IPS DF 6.9 (cell line): ENCODE results near the gene ENTPD3.

Source experiments
- DNase-seq: peaks from one replicate; pipeline ENCODE4 v3.0.0-alpha.2; 2013; ENCODE audit warnings: low read depth, low spot score
- H3K27ac ChIP-seq: one replicate; pipeline ENCODE4 v1.5.1; 2013; ENCODE audit warnings: low read length, control low read depth
- H3K27me3 ChIP-seq: 2 replicates; pipeline ENCODE4 v1.6.1; 2013; ENCODE audit warnings: mild to moderate bottlenecking, low read length; ENCODE audit not compliant: control insufficient read depth, insufficient read depth
- H3K36me3 ChIP-seq: 2 replicates; pipeline ENCODE4 v1.6.1; 2013; ENCODE audit warnings: low read length; ENCODE audit not compliant: control insufficient read depth, insufficient read depth
- H3K4me1 ChIP-seq: 2 replicates; pipeline ENCODE4 v1.6.1; 2013; ENCODE audit warnings: low read length; ENCODE audit not compliant: control insufficient read depth, insufficient read depth
- H3K4me3 ChIP-seq: 2 replicates; pipeline ENCODE4 v1.5.1; 2013; ENCODE audit warnings: mild to moderate bottlenecking, low read length
- H3K9me3 ChIP-seq: 2 replicates; pipeline ENCODE4 v1.6.1; 2013; ENCODE audit warnings: low read length, inconsistent platforms; ENCODE audit not compliant: control insufficient read depth, insufficient read depth
- WGBS: extraction: QIAGEN DNeasy Blood & Tissue Kit; methylation state at CpG from one replicate; pipeline ENCODE4 v1.1.7; 2013; ENCODE audit warnings: mixed read lengths, missing lambda C conversion rate; ENCODE audit not compliant: insufficient read length, insufficient coverage; 5-methylcytosine and 5-hydroxymethylcytosine counted together

Gene ENTPD3

DNA sequence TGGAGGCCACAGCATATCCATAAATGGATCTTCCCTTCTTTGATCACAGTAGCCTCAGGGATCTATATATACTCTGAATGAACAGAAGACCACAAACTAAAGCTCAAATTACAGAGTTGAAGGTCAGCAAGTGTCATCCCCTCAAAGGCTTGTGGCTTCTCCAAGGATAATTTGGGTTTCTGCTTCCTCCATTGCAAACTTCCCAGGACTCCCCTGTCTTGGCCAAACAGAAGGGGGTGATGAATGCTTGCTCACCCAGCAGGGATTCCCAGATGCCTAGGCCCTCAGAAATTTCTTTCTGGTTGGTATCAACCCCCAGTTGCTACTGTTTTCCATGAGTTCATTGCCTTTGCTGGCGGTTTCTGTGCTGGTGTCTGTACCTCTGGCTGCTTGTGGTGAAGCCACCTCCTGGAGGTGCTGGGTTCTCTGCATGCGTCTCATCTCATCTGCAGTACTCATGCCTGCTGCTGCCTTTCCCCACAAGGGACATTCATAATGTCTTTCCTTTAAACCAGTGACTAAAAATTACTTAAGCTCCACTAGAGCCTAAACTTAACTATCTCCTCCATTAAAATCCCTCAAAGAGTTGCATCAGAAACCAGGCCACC is 17.7 kb downstream of the ENTPD3 start:
- Histone ChIP-seq H3K9me3 (no peaks in the 10 kb centered on the region; the same call in 1 of the 2 replicates), H3K4me1 (no peaks in the 10 kb centered on the region), H3K36me3 (no peaks in the 10 kb centered on the region), H3K4me3 (no peak overlapping the region), H3K27me3 (no peaks in the 10 kb centered on the region), H3K27ac (no peak overlapping the region)
- DNase-seq: no peak
- no CpG with 5 or more reads among the region's 2 CpGs for WGBS

DNA sequence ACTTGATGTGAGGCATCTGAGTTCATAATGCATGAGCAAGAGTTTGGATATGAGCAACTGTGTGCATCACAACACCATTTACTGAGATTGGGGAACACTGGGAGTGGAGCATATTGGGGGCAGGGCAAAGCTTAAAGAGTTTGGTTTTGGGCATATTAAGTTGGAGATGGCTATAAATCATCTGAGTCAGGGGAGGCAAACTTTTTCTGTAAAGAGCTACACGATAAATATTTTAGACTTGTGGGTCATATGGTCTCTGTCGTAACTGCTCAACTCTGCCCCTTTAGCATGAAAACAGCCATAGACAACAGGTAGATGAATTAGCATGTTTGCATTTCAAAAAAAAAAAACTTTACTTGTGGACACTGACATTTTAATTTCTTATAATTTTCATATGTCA is 20.0 kb downstream of the ENTPD3 start:
- no peaks in the 10 kb centered on the region; the same call in 1 of the 2 replicates for H3K9me3 ChIP-seq
- H3K27me3 ChIP-seq: no peaks in the 10 kb centered on the region
- H3K27ac ChIP-seq: no peak overlapping the region
- no peaks in the 10 kb centered on the region for H3K4me1 ChIP-seq
- no peak for DNase-seq
- no CpG with 5 or more reads among the region's 2 CpGs for WGBS
- H3K36me3 ChIP-seq: no peaks in the 10 kb centered on the region
- no peak overlapping the region for H3K4me3 ChIP-seq

DNA sequence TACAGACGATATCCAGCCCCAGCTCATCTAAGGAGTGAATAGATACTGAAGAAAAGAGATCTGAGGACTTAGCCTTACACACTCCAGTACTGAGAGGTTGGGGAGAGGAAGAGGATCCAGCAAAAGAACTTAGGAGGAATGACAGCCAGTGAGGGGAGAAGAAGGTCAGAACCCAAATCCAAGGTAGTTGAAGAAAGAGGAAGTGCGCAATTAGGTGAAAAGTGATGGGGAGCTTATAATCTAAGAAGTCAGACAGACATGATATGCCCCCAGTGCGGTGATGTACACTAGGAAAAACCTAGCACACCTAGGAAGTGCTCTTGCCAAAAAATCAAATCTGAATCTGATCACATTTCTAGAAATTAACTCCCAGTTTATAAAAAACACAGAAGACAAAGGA is 20.6 kb downstream of the ENTPD3 start:
- no CpG with 5 or more reads among the region's 3 CpGs for WGBS
- no peaks in the 10 kb centered on the region for H3K27me3 ChIP-seq
- H3K4me1 ChIP-seq: no peaks in the 10 kb centered on the region
- H3K27ac ChIP-seq: no peak overlapping the region
- H3K9me3 ChIP-seq: no peaks in the 10 kb centered on the region; the same call in 1 of the 2 replicates
- no peak overlapping the region for H3K4me3 ChIP-seq
- no peak for DNase-seq
- H3K36me3 ChIP-seq: no peaks in the 10 kb centered on the region

DNA sequence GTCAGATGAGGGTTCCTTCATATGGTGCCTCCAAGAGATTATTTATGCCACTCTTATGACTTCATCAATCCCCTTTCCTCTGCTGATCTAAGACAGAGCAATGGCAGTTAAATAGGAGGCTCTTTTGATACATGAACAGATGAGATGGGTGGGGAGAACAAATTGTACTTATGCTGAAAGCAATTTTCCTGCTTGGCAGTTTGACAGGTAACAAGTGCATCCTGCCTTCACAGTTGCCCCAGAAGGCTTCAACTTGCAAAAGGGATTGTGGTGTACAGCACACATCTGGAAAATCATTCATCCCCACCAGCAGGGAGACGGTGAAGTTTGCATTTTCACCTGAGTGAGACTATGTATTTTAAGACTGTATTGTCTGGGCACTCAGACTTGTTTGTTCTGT is 27.3 kb downstream of the ENTPD3 start:
- H3K9me3 ChIP-seq: no peaks in the 10 kb centered on the region
- no peak overlapping the region for H3K27ac ChIP-seq
- no peak overlapping the region for H3K4me3 ChIP-seq
- no CpG with 5 or more reads among the region's 1 CpG for WGBS
- DNase-seq: no peak
- no peaks in the 10 kb centered on the region for H3K4me1 ChIP-seq
- no peaks in the 10 kb centered on the region for H3K27me3 ChIP-seq
- H3K36me3 ChIP-seq: no peaks in the 10 kb centered on the region

DNA sequence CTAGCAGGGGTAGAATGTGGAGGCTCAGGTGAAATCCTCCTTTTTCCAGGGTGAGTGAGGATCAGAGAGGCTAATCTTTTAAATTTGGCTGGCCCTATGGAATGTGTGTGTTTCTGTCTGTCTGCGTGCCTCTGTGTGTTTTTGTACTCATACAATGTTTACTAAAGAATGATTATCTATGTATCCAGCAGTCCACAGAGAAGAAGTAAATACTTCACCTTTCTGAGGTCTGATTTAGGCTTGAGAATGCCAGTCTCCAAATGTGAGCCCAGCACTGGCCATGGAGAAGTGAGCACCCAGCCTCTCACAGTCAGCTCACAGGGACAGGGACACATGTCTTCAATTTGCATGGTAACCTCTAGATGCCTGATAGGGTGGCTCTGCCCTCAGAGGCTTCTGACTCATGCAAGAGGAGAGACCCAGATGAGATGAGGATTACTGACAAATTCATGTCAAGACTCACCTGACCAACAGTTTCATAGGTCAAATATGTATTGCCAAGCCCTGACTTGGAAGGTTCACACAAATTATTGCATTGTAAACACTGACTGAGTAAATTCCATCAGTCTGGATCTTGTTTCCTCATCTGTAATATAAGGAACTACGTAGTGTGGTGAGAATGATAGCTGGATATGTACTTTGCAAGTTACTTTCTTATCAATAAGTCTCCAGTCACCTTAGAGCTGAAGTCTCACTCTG is 31.0 kb downstream of the ENTPD3 start:
- H3K27me3 ChIP-seq: no peaks in the 10 kb centered on the region
- no peak overlapping the region for H3K27ac ChIP-seq
- H3K4me1 ChIP-seq: no peaks in the 10 kb centered on the region
- DNase-seq: no peak
- no peaks in the 10 kb centered on the region for H3K36me3 ChIP-seq
- no CpG with 5 or more reads among the region's 2 CpGs for WGBS
- H3K9me3 ChIP-seq: no peaks in the 10 kb centered on the region
- no peak overlapping the region for H3K4me3 ChIP-seq

DNA sequence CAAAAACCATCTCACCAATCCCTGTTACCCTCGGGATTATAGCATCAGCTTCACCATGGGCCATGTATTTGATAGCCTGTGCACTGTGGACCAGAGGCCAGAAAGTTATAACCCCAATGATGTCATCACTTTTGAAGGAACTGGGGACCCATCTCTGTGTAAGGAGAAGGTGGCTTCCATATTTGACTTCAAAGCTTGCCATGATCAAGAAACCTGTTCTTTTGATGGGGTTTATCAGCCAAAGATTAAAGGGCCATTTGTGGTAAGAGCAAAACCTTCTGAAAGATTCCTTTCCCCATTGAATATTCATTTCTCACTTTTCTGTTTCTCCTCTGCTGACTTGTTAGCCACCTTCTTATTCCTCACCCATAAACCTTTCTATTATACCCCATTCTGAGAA is 35.9 kb downstream of the ENTPD3 start:
- Histone ChIP-seq H3K27me3 (no peaks in the 10 kb centered on the region), H3K27ac (no peak overlapping the region), H3K36me3 (no peaks in the 10 kb centered on the region), H3K9me3 (no peaks in the 10 kb centered on the region), H3K4me3 (no peak overlapping the region), H3K4me1 (0 out of 2 replicates have a peak, but pooled peaks cover 2% of the 10 kb centered on the region)
- no peak for DNase-seq
- no CpG with 5 or more reads among the region's 1 CpG for WGBS

DNA sequence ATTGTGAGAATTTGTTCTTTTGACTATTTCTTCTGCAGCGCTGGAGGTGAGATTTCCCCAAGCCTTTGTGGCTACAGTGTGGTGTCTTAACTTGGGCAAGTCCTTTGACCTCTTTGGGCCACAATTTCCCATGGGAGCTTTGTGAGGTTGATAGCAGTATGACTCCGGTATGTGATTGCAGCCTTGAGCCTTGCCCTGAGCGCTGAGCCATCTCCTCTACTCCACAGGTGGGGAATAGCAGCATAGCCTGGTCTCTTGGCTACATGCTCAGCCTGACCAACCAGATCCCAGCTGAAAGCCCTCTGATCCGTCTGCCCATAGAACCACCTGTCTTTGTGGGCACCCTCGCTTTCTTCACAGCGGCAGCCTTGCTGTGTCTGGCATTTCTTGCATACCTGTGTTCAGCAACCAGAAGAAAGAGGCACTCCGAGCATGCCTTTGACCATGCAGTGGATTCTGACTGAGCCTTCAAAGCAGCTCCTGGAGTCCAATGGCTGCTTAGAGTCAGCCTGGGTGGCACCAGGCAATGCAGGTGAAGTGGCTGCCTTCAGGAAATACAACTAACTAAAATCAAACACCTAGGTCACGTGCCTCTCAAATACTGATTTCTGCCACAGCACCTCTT is 40.2 kb downstream of the ENTPD3 start:
- WGBS: no CpG with 5 or more reads among the region's 8 CpGs
- 0 out of 2 replicates have a peak, but pooled peaks cover 2% of the 10 kb centered on the region for H3K4me1 ChIP-seq
- H3K4me3 ChIP-seq: no peak overlapping the region
- no peaks in the 10 kb centered on the region for H3K9me3 ChIP-seq
- DNase-seq: no peak
- no peaks in the 10 kb centered on the region for H3K36me3 ChIP-seq
- no peak overlapping the region for H3K27ac ChIP-seq
- no peaks in the 10 kb centered on the region for H3K27me3 ChIP-seq

DNA sequence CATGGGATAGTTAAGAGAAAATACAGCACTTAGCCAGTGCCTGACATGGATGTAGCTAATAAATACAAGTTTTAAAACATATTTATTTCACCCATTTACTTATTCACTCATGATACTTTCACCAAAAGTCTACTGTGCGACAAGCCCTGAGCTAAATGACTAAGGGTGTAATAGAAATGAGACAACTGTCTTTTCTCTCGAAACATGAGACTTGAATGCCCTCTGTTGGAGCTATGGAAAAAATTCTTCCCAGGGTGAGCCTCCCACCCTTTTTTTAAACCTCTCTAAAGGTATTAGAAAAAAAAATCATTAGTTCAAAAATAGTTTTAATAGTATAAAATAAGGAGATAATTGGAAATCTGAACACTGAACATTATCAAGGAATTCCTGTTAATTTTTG is 45.8 kb downstream of the ENTPD3 start:
- H3K27ac ChIP-seq: no peak overlapping the region
- H3K9me3 ChIP-seq: no peaks in the 10 kb centered on the region
- WGBS: no CpG with 5 or more reads among the region's 2 CpGs
- H3K4me3 ChIP-seq: no peak overlapping the region
- H3K36me3 ChIP-seq: no peaks in the 10 kb centered on the region
- no peak for DNase-seq
- no peaks in the 10 kb centered on the region for H3K27me3 ChIP-seq
- H3K4me1 ChIP-seq: no peaks in the 10 kb centered on the region

DNA sequence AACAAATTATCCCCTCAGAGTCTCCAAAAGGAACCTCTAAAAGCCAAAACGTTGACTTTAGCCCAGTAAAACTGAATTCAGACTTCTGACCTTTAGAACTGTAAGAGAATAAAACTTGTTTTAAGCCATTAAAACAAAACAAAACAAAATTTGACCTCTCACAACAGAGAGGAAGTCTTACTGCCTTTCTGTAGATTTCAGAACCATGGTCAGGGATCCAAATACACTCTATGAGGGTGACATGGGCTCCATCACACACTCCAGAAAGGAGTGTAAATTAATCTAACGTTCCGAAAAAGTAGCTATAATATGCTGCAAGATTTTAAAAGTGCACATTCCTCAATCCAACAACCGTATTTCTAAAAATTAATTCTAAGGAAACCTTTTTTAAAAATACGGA is 50.9 kb downstream of the ENTPD3 start:
- DNase-seq: no peak
- Histone ChIP-seq H3K9me3 (no peaks in the 10 kb centered on the region), H3K4me3 (no peak overlapping the region), H3K36me3 (no peaks in the 10 kb centered on the region), H3K4me1 (no peaks in the 10 kb centered on the region), H3K27me3 (no peaks in the 10 kb centered on the region), H3K27ac (no peak overlapping the region)
- WGBS: 100% methylated on average over 2 of the region's 5 CpGs

DNA sequence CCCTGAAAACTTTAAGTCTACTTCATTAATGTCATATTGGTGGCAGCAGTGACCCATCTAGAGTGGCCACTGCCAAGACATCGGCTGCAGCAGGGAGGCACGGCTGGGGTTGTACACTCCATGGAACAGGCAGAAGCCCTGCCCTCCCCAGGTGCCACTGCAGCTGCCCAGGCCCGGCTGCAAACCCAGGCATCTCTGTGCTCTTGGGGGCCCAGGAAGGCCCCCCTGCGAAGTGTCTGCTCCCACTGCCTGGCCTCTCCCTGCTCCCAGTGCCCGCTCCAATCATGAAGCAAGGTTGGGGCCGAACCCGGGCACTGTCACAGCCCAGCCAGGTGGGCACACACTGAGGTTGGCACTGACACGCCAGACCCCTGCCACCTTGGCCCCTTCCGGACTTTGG is 58.1 kb downstream of the ENTPD3 start:
- Histone ChIP-seq H3K27ac (no peak overlapping the region), H3K4me3 (no peak overlapping the region), H3K4me1 (no peaks in the 10 kb centered on the region), H3K9me3 (no peaks in the 10 kb centered on the region), H3K36me3 (no peaks in the 10 kb centered on the region), H3K27me3 (no peaks in the 10 kb centered on the region)
- DNase-seq: no peak
- no CpG with 5 or more reads among the region's 9 CpGs for WGBS
